G401.6 (cell line): Measurements from ENCODE around the gene GJA9.
"Not testable (repeated sequence)": the region's sequence is repeated elsewhere in the genome, so short reads cannot be mapped to it uniquely, and the experiment has no call there.

Experiments used
- FAIRE-seq: peaks from 2 replicates; lab custom pipeline; 2012; peaks lifted over from hg19 to GRCh38; lab: Jason Lieb, UNC

Gene GJA9

GRCh38 chr1:38881487-38881886, at the start of gene GJA9:
Gene GJA9, minus strand, starts transcription at chr1:38881587. Its CDS starts 5,489 bp downstream, at chr1:38876098.
- FAIRE-seq, result no peak

GRCh38 chr1:38929476-38929875, 48.1 kb upstream of the GJA9 start:
- no peak for FAIRE-seq

GRCh38 chr1:38929054-38929453, 47.7 kb upstream of the GJA9 start:
- no peak for FAIRE-seq

- no peak for FAIRE-seq
Observed at GRCh38 chr1:38926091-38926490, 44.7 kb upstream of the GJA9 start.

- no peak for FAIRE-seq
Observed at GRCh38 chr1:38925391-38925790, 44.0 kb upstream of the GJA9 start.

GRCh38 chr1:38923607-38924006, 42.2 kb upstream of the GJA9 start:
- FAIRE-seq, result no peak

- FAIRE-seq, result no peak
Observed at GRCh38 chr1:38919130-38919529, 37.7 kb upstream of the GJA9 start.

- FAIRE-seq, result no peak
Observed at GRCh38 chr1:38918568-38918967, 37.2 kb upstream of the GJA9 start.

GRCh38 chr1:38917772-38918171, 36.4 kb upstream of the GJA9 start:
- no peak for FAIRE-seq

GRCh38 chr1:38917337-38917736, 36.0 kb upstream of the GJA9 start:
- no peak for FAIRE-seq

GRCh38 chr1:38915352-38915948, 34.1 kb upstream of the GJA9 start:
- no peak for FAIRE-seq

- not testable (repeated sequence) for FAIRE-seq
Observed at GRCh38 chr1:38914908-38915307, 33.5 kb upstream of the GJA9 start.

GRCh38 chr1:38908821-38909220, 27.4 kb upstream of the GJA9 start:
- FAIRE-seq, result no peak

- no peak for FAIRE-seq
Observed at GRCh38 chr1:38905985-38906384, 24.6 kb upstream of the GJA9 start.

GRCh38 chr1:38899560-38899959, 18.2 kb upstream of the GJA9 start:
- no peak for FAIRE-seq

- FAIRE-seq, result no peak
Observed at GRCh38 chr1:38898653-38899230, 17.4 kb upstream of the GJA9 start.

GRCh38 chr1:38896169-38896568, 14.8 kb upstream of the GJA9 start:
- FAIRE-seq, result no peak

GRCh38 chr1:38892976-38893375, 11.6 kb upstream of the GJA9 start:
- no peak for FAIRE-seq

GRCh38 chr1:38891753-38892152, 10.4 kb upstream of the GJA9 start:
- FAIRE-seq, result no peak

- FAIRE-seq, result no peak
Observed at GRCh38 chr1:38889589-38889988, 8.2 kb upstream of the GJA9 start.

GRCh38 chr1:38888423-38889333, 7.3 kb upstream of the GJA9 start:
- FAIRE-seq, result no peak

GRCh38 chr1:38885092-38885491, 3.7 kb upstream of the GJA9 start:
- no peak for FAIRE-seq

- FAIRE-seq, result no peak
Observed at GRCh38 chr1:38875811-38876210, 5.6 kb downstream of the GJA9 start.
